GM21447 (cell line): ENCODE measurements around the gene SMIM34.
"Not testable (repeated sequence)": the region's sequence is repeated elsewhere in the genome, so short reads cannot be mapped to it uniquely, and the experiment has no call there.

ENCODE experiments used
- ATAC-seq: cut with Tn5 transposase; IDR thresholded peaks from one replicate; pipeline ENCODE4 v1.9.1; 2021; ENCODE audit not compliant: unreplicated experiment

The SMIM34 gene

GRCh38 chr21:34423805-34424204 lies at the start of gene SMIM34:
Gene SMIM34, minus strand, starts transcription at chr21:34423951. Its CDS starts 112 bp downstream, at chr21:34423839.
- not testable (repeated sequence) for ATAC-seq

DNA sequence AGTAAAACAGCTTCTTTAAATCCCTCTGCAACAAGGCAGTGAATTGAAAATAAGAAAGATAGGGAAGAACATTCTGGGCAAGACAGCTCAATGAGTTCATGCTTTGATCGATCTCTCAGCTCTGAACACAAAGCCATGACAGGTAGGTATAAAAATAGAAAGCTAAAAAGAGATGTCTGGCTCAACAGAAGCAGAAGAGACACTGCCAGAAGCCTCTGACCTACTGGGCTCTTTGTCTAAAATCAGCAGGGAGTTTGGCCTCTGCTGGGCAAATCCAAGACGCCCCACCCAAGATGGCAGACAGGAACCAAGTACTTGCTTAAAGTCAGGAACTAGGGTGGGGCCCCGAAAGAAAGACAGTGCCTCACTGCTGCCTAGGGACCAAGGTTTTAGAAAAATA lies 43.6 kb upstream of the SMIM34 start:
- not testable (repeated sequence) for ATAC-seq

GRCh38 chr21:34459426-34459825 lies 35.7 kb upstream of the SMIM34 start:
- not testable (repeated sequence) for ATAC-seq

DNA sequence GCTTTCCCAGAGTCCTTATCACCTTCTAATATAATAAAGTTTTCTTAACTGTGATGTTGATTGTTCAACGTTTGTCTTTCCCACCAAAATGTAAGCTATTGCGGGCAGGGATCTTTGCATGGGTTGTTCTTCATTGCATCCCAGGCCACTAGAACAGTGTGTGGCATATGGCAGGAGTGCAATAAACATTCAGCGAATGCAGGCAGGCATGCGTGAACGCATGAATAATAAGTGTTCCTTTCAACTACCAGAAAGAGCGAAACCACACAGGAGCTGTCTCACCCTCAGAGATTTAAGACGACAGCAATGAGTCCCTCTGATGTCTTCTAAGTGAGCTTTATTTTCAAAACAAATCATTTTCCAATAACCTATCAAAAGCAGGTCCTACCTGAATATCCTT lies 34.5 kb upstream of the SMIM34 start:
- ATAC-seq, result not testable (repeated sequence)

DNA sequence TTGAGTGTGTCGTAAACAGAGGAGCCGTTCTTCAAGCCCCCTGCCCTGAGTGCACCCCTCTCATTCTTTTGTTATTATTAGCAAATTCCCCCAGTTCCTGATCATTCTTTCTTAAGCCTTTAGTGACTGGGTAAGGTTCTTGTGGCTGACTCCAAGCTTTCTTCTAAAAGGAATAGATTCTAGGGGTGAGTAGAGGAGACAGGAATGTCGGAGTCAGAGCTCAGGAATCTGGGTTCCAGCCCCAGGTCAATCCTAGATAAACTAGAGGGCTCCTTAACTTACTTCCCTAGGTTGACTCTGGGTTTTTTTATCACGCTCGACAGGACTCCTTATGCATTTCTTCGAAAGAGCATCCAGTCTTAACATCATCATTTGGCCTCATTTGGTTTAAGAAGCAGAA lies 32.4 kb upstream of the SMIM34 start:
- ATAC-seq, result not testable (repeated sequence)

GRCh38 chr21:34455628-34456027 lies 31.9 kb upstream of the SMIM34 start:
- ATAC-seq, result not testable (repeated sequence)

- ATAC-seq, result not testable (repeated sequence)
These were observed 23.3 kb upstream of the SMIM34 start for GRCh38 chr21:34447018-34447417.

DNA sequence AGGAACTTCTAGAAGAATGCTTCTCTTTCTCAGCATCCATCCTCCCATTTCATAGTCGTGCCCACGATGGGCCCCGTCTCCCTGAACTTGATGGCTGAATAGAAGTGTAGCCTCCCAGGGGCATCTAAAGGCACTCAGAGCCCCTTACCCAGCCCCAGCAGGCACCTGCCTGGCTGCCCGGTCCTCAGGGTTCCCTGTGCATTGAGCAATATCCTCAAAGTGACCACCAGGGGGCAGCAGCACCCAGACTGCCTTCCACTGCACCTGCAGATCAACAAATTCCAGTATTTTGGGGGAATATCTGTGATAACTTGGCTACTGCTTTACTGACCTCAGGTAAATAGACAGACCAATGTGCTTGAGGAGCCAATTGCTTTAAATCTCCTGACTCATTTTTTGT lies 19.7 kb upstream of the SMIM34 start:
- ATAC-seq, result not testable (repeated sequence)

GRCh38 chr21:34429710-34430109 lies 6.0 kb upstream of the SMIM34 start:
- ATAC-seq, result not testable (repeated sequence)

DNA sequence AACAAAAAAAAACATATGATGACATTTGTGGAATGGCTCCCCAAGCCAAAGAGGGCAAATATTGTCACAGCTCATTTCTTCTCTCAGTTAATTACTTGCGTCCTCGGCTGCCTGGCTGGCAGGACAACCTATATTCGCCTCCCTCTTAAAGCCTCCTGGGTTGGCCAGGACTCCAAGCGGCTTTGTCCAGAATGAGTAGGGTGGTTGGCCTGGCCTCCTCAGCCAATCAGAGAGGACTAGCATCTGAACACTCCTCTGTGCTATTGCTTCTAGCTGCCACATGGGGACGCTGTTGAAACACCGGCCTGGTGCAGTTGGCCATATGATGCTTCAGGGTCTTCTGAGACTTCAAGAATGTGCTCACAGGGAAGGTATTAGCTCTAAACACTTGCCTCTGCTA lies 4.7 kb upstream of the SMIM34 start:
- ATAC-seq, result not testable (repeated sequence)

- not testable (repeated sequence) for ATAC-seq
These were observed 3.6 kb upstream of the SMIM34 start for GRCh38 chr21:34427339-34427738.

GRCh38 chr21:34417448-34418077 lies 6.2 kb downstream of the SMIM34 start:
- ATAC-seq, result not testable (repeated sequence)

DNA sequence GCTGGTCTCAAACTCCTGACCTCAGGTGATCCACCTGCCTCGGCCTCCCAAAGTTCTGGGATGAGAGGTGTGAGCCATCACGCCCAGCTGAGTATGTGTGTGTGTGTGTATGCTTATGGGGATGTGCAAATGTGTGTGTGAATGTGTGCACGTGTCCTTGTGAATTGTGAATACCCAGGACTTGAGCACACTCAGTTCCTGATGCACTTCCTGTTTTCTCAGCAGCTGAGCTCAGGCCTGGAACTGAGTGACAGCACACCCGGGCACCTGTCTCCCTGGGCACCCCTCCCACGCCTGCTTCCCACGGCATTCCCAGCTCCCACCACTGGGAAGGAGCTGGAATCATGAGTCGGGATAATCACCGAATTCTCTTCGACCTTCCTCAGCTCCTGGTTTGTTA lies 16.5 kb downstream of the SMIM34 start:
- not testable (repeated sequence) for ATAC-seq

DNA sequence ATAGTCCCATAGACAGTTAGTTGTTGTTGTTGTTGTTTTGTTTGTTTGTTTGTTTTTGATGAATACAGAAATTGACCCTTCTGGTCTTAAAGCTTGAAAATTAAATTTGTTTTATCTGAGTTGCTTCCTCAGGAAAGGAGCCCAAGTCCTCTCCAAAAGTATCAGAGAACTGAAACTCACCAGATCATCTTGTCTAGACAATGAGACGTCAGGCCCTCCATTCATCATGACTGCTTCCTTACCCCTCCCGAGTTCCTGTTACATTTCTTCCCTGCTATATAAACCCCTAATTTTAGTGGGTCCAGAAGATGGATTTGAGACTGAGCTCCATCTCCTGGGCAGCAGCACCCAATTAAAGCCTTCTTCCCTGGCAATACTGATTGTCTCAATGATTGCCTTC lies 17.1 kb downstream of the SMIM34 start:
- ATAC-seq, result not testable (repeated sequence)

DNA sequence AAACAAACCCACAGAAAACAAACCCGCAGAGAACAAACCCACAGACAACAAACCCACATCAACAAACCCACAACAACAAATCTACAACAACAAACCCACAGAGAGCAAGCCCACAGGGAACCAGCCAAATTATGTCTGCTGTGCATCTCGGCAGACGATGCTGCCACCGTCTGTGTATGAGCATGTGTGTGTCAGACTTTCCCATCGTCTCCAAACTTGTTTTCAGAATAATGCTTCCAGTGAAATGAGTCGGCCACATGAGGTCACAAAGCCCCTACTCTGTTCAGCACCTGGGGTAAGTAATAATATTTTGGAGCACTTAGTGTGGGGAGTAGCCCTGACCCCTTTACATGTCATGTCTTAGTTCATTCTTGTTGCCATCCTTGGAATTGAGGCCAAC lies 17.6 kb downstream of the SMIM34 start:
- ATAC-seq, result not testable (repeated sequence)

GRCh38 chr21:34405686-34406085 lies 18.1 kb downstream of the SMIM34 start:
- not testable (repeated sequence) for ATAC-seq

DNA sequence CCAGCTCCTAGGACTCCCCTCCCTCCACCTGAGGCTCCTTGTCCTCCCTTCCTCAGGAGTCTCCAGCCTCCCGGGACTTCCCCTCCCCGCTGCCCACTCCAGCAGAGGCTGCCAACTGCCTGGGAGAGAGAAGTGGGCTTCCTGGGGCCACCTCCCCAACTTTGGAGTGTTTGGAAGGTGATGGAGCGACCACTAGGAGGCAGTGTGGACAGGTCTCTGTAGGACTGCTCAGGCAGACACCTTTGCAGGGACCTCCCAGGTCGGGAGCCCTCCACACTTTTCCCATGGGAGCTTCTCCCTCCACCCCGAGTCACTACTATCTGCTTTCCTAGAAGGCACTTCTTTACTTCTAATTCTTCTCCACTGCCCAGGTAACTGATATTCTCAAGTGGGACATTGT lies 19.0 kb downstream of the SMIM34 start:
- not testable (repeated sequence) for ATAC-seq

DNA sequence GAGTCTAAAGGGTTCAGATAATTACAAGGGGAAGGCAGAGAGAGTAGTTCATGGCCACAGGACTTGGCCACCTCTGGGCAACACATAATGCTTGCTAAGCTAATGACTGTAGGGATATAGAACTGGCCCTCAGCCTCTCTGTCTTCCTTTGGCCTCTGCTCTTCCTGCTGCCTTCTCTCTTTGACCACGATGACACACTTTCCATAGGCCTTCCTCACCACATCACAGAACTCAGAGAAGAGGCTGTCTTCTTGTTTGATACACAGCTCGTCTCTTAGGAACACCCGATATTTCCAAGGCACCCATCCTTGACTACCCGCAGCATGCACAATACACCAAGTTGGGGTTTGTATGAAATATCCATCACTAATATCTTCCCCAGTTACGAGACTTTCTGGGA lies 23.2 kb downstream of the SMIM34 start:
- not testable (repeated sequence) for ATAC-seq

DNA sequence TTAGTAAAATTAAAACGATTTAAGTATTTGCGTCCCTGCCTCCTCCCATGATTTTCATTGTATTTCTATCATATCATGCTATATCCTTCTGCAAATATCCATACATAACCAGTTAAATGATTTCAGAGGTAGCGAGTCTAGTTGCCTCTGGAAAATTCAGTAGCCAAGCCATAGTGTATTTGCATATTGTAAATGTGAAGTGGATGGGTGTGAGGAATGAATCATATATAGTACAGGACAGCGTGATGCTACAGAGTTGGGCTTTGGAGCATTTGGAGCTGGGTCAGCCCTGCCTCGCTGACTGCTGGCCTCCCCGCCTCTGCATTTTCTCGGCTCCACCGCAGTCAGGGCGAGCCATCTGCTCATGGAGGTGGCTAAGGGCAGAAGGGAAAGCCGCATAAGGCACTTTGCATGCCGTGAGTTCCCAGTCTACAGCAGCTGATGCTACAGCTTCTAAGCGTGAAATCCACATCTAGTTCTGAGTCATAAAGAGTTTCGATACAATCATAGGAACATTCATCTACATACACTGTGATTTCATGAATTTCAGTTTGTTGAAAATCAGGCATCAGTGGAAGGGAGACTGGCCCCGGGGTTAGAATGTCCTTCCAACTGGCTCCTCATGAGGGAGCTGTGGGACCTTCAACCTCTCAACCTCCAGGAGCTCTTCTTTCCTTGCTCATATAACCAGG lies 39.9 kb downstream of the SMIM34 start:
- ATAC-seq, result peak; percentile 82

DNA sequence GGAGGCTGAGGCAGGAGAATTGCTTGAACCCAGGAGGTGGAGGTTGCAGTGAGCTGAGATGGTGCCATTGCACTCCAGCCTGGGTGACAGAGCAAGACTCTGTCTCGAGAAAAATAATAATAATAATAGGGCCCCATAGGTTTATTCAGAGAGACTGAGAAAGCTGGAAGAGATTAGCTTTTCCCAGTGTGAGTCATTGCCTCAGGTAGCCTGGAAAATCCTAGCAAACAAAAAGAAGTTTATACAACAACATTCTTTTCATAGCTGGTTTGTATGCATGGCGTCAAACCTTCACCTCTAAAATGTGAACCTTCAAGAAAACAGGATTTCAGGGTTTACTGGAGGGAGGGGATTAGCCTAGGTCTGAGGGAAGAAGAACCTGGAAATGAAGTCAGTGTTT lies 40.6 kb downstream of the SMIM34 start:
- ATAC-seq, result not testable (repeated sequence)

GRCh38 chr21:34375619-34375972 lies 48.2 kb downstream of the SMIM34 start:
- peak; percentile 68 for ATAC-seq

DNA sequence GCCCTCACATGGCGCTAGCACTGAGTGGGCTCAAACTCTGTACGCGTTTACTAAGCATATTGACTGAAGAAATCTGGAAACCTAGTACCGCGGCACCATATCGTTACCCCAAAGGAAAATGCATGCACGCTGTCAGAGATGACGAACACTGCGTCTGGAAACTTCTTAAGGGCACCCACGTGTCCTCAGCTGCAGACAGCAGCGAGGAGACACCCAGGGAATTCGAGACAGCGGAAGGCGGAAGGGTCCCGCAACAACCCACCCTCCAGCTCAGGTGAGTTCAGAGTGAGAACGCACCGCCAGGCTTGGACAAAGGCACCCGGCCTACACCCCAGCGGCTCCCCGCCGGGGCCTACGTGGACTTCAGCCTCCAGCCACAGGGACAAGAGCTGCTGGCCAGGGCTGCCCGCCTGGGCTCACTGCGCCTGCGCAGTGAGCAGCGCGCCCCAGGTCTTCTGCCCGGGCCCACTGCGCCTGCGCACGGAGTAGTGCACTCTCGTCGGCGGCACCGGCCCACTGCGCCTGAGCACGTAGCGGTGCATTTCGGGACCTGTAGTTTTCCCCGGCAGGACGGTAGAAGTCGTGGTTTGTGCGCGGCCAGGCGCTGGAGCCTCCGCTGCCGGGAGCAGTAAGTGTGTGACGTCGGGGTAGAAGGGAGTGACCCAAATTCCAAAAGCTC lies 48.7 kb downstream of the SMIM34 start, which contains the start of gene SMIM11:
Gene SMIM11, plus strand, starts transcription at position 568 of the 679 bp plus-strand sequence. CDS start 3,998 bp downstream, outside the sequence.
- peak; percentile 88 for ATAC-seq
